GM18511 (cell line): ENCODE results near the gene BCAS3.

Source experiments
- ATAC-seq: cut with Tn5 transposase; IDR thresholded peaks from one replicate; pipeline ENCODE4 v1.9.1; 2021; ENCODE audit warnings: mild to moderate bottlenecking, moderate library complexity; ENCODE audit not compliant: unreplicated experiment

Gene BCAS3

GRCh38 chr17:61116577-61116976 lies 438.9 kb downstream of the BCAS3 start:
- ATAC-seq, result no peak

GRCh38 chr17:61117983-61118382 lies 440.3 kb downstream of the BCAS3 start:
- ATAC-seq, result no peak

- ATAC-seq, result no peak
These were observed 441.2 kb downstream of the BCAS3 start for GRCh38 chr17:61118871-61119270.

GRCh38 chr17:61122326-61122913 lies 444.8 kb downstream of the BCAS3 start:
- ATAC-seq, result no peak

GRCh38 chr17:61124562-61124961 lies 446.9 kb downstream of the BCAS3 start:
- no peak for ATAC-seq

GRCh38 chr17:61126473-61127249 lies 449.0 kb downstream of the BCAS3 start:
- no peak for ATAC-seq

- no peak for ATAC-seq
These were observed 450.3 kb downstream of the BCAS3 start for GRCh38 chr17:61127960-61128359.

GRCh38 chr17:61128661-61129115 lies 451.0 kb downstream of the BCAS3 start:
- no peak for ATAC-seq

- no peak for ATAC-seq
These were observed 451.9 kb downstream of the BCAS3 start for GRCh38 chr17:61129267-61130254.

GRCh38 chr17:61130330-61130729 lies 452.7 kb downstream of the BCAS3 start:
- ATAC-seq, result no peak

GRCh38 chr17:61131585-61131984 lies 453.9 kb downstream of the BCAS3 start:
- no peak for ATAC-seq

GRCh38 chr17:61132524-61132923 lies 454.9 kb downstream of the BCAS3 start:
- no peak for ATAC-seq

- no peak for ATAC-seq
These were observed 456.2 kb downstream of the BCAS3 start for GRCh38 chr17:61133853-61134252.

- no peak for ATAC-seq
These were observed 457.0 kb downstream of the BCAS3 start for GRCh38 chr17:61134551-61135235.

- ATAC-seq, result no peak
These were observed 458.1 kb downstream of the BCAS3 start for GRCh38 chr17:61135782-61136181.

GRCh38 chr17:61136296-61136695 lies 458.6 kb downstream of the BCAS3 start:
- no peak for ATAC-seq

GRCh38 chr17:61139219-61139618 lies 461.6 kb downstream of the BCAS3 start:
- ATAC-seq, result peak; percentile 98

GRCh38 chr17:61140081-61140786 lies 462.6 kb downstream of the BCAS3 start:
- ATAC-seq, result no peak

GRCh38 chr17:61143026-61143425 lies 465.4 kb downstream of the BCAS3 start:
- ATAC-seq, result no peak

GRCh38 chr17:61144137-61144536 lies 466.5 kb downstream of the BCAS3 start:
- ATAC-seq, result no peak
